HT-29 (cell line): Measurements from ENCODE around the gene TCF25. TPM values are rescaled to one million over a fixed set of nuclear protein-coding genes. Genes with fewer than 3 reads are reported as not detected.
A peak's percentile ranks its signal among the peaks of the same experiment; 100 is the strongest.
"Not testable (repeated sequence)": the region's sequence is repeated elsewhere in the genome, so short reads cannot be mapped to it uniquely, and the experiment has no call there.

Experiments
- DNase-seq: peaks from one replicate; pipeline ENCODE4 v3.0.0-alpha.2; 2015; ENCODE audit warnings: low spot score
- total RNA-seq: library from RNA; depleted of rRNA; stranded (reverse); fragments of >200 nt; shearing (Covaris generic); gene quantifications from 2 replicates; pipeline ENCODE4 v1.2.3, GENCODE V29; 2014

Gene TCF25
- total RNA-seq, 1 experiment from 2014 or later: 136 TPM

DNA sequence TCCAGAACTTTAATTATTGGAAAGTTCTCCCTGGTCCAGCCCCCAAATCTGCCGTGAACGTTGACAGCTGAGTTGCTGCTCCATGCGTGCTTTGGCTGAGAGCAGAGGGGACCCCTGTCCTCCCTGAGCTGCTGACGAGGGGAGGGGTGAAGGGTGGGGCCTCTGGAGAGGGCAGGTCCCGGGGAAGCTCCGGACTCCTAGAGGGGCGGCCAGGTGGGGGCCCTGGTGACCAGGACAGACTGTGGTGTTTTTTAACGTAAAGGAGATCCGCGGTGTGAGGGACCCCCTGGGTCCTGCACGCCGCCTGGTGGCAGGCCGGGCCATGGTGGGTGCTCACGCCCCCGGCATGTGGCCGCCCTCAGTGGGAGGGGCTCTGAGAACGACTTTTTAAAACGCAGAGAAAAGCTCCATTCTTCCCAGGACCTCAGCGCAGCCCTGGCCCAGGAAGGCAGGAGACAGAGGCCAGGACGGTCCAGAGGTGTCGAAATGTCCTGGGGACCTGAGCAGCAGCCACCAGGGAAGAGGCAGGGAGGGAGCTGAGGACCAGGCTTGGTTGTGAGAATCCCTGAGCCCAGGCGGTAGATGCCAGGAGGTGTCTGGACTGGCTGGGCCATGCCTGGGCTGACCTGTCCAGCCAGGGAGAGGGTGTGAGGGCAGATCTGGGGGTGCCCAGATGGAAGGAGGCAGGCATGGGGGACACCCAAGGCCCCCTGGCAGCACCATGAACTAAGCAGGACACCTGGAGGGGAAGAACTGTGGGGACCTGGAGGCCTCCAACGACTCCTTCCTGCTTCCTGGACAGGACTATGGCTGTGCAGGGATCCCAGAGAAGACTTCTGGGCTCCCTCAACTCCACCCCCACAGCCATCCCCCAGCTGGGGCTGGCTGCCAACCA is 45.3 kb downstream of the TCF25 start, which contains the start of gene MC1R:
TSS of gene MC1R (plus strand) at position 410 of the 895 bp plus-strand sequence. CDS start at position 807, 397 bp downstream.
- DNase-seq: peak; percentile 16

DNA sequence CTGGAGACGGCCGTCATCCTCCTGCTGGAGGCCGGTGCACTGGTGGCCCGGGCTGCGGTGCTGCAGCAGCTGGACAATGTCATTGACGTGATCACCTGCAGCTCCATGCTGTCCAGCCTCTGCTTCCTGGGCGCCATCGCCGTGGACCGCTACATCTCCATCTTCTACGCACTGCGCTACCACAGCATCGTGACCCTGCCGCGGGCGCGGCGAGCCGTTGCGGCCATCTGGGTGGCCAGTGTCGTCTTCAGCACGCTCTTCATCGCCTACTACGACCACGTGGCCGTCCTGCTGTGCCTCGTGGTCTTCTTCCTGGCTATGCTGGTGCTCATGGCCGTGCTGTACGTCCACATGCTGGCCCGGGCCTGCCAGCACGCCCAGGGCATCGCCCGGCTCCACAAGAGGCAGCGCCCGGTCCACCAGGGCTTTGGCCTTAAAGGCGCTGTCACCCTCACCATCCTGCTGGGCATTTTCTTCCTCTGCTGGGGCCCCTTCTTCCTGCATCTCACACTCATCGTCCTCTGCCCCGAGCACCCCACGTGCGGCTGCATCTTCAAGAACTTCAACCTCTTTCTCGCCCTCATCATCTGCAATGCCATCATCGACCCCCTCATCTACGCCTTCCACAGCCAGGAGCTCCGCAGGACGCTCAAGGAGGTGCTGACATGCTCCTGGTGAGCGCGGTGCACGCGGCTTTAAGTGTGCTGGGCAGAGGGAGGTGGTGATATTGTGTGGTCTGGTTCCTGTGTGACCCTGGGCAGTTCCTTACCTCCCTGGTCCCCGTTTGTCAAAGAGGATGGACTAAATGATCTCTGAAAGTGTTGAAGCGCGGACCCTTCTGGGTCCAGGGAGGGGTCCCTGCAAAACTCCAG is 46.4 kb downstream of the TCF25 start:
- DNase-seq: no peak

DNA sequence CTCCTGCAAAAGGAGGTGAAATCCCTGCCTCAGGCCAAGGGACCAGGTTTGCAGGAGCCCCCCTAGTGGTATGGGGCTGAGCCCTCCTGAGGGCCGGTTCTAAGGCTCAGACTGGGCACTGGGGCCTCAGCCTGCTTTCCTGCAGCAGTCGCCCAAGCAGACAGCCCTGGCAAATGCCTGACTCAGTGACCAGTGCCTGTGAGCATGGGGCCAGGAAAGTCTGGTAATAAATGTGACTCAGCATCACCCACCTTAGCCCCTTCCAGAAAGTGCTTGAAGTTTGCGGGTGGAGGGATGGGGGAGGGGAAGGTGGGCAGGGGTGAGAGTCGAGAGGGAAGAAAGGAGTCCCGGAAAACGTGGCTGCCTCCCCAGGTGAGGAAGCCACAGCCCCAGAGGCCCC is 47.3 kb downstream of the TCF25 start:
- DNase-seq: no peak

DNA sequence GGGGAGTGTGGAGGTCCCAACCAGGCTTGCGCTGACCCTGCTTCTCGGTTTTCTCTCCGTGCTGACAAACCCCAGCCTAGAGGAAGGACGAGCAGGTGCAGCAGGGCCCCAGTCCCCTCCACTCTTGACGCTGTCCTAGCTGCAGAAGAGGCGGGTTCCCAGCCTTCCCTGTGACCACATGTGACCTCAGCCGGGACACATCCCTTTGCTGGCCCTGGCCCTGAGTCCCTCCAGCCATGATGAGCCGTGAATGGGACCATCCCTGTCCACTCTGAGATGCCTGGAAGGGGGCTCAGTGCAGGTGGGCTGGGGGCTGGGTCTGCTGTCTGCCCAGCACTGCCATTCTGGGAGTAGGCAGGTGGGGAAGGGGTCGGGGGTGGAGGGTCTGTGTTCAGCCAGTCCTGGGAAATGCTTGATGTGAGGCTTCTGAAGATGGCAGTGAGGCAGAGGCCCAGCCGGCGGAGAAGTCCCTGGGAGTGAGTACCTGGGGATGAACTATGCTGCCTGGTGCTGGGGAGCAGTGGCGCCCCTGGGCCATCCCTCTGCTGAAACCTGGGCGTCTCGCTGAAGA is 47.8 kb downstream of the TCF25 start:
- peak; percentile 5 for DNase-seq

DNA sequence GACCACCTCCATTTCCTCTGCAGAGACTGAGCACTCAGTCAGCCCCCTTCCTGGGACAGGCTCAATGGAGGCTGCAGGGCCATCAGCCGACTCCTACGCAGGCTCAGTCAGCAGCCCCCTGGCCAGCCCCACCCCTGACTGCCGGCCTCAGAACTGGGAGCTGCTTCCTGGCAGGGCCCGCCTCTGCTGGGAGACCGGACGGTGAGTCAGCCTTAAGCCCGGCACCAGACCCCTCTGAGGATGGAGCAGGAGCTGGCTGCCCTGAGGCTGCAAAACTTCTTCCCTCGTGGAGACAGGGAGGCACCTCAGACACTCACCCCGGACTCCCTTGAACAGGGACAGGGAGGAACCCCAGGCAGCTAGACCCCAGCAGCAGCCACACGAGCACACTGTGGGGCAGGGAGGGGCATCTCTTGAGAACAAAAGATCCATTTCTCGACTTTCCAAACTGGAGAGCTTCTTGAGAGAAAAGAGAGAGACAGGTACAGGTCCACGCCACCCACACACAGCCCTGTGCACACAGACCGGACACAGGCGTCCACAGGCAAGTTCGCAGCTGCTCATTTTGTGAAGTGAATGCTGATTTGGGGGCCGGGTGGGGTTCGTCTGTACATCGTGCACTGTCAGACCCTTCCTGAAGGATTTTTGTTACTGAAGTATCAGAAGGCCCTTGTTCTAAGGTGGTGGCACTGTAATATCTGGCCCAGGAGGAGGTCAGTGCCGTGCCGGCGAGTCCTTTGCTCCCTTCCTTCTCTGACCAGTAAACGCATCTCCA is 48.5 kb downstream of the TCF25 start:
- peak; percentile 45 for DNase-seq

DNA sequence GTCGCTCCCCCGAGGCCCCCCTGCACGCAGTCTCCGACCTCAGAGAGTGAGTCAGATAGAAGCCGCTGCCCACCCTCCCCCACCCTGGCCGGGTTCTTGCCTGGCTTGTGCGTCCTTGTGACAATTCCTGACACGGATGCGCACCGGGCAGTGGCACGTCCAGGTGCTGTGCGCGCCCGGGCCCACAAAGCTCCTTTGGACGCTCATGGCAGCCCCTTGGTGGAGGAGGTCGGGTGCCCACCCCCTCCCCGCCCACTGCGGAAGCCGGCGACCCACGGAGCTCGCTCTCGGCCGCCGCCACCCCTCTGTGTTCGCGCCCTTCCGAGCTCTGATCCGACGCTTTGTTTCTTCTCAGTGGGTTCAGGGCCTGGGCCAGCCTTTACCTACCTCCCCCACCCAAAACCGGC is 49.1 kb downstream of the TCF25 start:
- peak; percentile 38 for DNase-seq

DNA sequence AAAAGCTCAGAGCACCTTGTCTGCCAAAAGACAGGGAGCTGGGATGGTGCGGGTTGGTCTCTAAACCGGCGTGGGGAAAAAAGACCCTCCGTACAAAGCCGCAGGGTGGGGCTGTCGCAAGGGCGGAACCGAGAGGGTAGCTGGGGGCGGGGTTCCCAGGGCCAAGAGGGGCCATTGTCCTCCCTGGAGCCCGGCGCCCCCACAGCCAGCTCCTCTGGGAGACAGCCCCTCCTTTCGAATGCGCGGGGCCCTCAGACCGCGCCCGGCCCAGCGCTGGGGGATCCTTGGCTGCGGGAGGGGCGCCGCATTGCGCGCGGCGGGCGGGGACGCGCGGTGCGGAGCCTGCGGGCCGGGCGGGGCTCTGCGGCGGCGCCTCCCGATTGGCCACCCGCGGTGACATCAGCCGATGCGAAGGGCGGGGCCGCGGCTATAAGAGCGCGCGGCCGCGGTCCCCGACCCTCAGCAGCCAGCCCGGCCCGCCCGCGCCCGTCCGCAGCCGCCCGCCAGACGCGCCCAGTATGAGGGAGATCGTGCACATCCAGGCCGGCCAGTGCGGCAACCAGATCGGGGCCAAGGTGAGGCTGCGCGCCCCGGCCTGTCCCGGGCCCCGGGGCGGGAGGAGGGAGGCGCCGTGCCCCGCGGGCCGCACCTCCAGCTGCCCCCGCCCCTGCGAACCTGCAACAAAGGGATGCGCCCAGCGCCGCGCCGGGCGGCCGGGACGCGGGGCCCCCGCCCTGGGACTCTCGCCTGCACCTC is 49.7 kb downstream of the TCF25 start, which contains the start of gene TUBB3:
TSS of gene TUBB3 (plus strand) at position 459 of the 756 bp plus-strand sequence. CDS start at position 519, 60 bp downstream.
- peak; percentile 35 for DNase-seq

DNA sequence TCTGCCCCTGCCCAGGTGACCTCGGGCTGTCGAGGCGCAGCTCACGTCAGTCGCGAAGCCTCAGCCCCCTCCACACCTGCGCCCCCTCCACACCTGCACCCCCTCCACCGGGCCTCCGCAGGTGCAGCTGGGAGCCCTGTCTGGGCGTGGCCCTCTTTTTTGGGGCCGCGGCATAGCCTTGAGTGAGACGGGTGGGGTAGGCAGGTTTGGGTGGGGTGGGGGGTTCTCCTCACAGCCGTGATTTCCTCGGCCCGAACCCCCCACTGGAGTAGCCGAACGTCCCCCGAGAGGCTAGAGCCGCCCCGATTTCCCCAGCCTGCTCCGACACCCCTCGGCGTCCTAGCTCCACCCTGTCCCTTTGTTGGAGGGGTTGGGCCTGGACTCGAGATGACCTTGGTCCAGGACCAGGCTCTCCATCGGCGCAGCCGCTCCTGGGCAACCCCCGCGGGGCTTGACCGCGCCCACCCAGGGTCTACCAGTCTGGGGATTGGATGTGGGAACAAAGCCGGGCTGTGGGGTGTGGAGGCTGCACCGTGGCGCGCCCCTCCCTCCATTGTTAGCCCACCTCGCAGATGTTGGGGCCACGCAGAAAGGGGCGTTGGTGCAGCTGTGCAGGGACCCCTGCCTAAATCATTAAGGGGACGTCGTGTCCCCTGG is 50.4 kb downstream of the TCF25 start:
- DNase-seq: no peak

DNA sequence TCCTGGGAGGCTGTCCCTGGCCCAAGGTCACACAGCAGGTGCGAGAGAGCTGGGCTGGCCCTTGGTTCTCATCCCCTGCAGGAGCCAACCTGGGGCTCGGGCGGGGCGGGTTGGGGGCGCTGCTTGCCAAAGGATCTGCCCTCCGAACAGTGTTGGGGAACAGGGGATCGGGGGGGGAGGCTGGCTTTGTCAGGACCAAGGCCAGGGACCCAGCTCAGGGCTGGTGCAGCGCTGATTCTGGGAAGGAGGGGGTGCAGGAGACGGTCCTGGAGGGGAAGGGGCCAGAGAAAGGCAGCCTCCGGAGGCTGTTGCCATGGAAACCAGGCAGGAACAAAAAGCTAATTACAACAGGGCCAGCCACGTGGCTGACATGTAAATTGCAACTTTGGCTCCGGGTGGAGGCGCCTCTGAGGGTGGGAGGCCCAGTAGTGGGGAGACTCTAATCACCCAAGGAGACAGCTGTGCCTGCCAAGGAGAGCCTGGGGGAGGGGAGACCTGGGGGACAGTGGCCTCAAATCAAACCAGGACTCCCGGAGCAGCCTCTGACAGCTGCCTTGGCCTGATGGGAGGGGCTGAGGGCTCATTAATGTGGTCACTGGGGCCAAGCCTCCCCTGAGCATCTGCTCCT is 51.0 kb downstream of the TCF25 start:
- DNase-seq: no peak

DNA sequence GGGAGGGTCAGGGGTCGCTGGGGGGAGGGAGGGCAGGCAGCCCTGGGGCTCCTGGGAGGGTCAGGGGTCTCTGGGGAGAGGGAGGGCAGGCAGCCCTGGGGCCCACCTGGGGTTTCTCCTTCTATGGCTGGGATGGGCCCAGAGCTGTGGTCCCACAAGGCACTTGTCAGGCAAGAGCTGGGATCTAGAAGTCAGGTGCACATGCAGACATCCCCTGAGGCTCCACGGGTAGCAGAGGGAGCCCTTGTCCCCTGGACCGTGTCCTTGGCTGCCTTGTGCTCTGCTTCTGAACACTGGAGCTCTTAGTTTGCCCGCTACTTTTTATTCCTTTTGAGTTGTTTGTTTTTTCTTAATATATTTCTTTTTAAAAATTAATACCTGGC is 51.5 kb downstream of the TCF25 start:
- no peak for DNase-seq

DNA sequence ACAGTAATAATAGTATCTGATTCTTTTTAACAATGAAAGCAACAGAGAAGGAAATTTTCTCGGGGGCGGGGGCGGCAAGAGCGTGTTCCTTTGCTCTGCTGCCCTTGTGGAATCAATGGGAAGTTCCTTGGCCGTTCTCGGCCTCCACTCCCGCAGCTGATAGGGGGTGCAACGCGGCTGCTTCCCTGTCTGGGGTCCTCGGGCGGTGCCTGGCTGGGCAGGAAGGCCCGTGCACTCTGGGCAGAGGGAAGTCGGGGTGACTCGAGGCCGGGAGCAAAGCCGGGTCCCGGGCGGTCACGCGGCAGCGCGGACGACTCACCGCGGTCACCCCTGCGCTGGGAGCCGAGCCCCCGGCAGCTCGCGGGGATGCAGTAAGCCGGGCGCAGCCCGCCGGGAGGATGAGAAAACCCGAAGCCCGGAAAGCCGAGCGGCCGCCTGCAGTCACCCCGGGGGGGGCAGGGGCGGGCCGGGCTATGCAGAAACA is 52.2 kb downstream of the TCF25 start:
- DNase-seq: no peak

DNA sequence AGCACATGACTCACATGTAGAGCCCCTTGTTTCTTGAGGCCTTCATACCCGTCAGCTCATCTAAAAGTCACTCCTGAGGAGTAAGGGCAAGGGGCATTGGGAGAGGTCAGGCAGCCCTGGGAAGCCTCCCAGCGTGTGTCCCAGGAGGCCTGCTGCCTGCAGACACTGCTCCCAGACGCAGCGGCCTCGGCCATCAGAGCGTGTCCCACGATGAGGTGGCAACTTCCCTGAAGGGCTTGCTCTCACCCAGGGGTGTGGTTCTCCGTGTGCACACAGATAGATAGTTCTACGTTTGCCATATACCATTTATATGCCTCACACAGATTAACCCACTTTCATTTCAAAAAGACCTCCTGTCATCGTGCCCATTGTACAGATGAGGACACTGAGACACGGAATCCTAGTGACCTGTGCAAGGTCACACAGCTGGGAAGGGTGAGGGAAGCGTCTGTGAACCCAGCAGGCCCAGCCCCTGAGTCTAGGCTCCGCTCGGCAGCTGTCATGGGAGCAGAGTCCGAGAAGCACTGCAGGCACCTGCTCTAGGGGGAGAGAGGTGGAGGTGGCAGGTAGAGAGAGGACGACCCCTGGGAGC is 58.0 kb downstream of the TCF25 start:
- DNase-seq: no peak

DNA sequence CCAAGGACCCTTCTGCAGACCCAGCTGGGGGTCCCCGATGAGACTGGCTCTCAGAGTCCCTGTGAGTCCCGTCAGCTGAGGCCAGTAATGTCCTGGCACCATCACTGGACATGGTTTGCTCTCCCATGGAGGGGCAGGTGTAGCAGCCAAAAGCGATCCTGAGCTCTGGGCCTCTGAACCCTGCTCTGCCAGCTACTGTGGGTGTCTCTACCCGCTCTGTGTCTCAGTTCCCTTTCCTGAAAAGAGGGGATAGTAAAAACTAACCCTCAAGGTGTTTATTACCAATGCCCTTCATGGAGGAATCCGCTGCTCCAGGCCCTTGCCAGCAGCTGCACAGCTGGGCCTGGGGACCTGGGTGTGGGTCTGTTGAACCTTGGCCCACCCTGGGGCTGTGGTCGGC is 58.6 kb downstream of the TCF25 start:
- DNase-seq: no peak

DNA sequence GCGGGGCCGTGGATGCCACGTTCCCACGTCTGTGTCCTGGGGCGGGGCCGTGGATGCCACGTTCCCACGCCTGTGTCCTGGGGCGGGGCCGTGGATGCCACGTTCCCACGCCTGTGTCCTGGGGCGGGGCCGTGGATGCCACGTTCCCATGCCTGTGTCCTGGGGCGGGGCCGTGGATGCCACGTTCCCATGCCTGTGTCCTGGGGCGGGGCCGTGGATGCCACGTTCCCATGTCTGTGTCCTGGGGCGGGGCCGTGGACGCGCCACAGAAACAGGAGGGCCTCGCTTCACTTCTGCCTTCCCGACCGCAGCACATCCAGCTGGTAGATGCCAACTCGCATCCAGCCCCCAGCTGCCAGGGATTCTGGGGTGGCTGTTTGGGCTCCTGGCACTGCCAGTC is 60.6 kb downstream of the TCF25 start:
- not testable (repeated sequence) for DNase-seq

DNA sequence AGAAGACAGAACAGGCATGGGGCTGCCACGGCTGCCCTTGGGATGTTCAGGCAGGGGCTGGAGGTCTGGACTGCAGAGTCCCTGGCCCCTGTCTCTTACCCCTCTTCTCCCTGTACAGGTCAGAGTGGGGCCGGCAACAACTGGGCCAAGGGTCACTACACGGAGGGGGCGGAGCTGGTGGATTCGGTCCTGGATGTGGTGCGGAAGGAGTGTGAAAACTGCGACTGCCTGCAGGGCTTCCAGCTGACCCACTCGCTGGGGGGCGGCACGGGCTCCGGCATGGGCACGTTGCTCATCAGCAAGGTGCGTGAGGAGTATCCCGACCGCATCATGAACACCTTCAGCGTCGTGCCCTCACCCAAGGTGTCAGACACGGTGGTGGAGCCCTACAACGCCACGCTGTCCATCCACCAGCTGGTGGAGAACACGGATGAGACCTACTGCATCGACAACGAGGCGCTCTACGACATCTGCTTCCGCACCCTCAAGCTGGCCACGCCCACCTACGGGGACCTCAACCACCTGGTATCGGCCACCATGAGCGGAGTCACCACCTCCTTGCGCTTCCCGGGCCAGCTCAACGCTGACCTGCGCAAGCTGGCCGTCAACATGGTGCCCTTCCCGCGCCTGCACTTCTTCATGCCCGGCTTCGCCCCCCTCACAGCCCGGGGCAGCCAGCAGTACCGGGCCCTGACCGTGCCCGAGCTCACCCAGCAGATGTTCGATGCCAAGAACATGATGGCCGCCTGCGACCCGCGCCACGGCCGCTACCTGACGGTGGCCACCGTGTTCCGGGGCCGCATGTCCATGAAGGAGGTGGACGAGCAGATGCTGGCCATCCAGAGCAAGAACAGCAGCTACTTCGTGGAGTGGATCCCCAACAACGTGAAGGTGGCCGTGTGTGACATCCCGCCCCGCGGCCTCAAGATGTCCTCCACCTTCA is 61.5 kb downstream of the TCF25 start:
- no peak for DNase-seq

DNA sequence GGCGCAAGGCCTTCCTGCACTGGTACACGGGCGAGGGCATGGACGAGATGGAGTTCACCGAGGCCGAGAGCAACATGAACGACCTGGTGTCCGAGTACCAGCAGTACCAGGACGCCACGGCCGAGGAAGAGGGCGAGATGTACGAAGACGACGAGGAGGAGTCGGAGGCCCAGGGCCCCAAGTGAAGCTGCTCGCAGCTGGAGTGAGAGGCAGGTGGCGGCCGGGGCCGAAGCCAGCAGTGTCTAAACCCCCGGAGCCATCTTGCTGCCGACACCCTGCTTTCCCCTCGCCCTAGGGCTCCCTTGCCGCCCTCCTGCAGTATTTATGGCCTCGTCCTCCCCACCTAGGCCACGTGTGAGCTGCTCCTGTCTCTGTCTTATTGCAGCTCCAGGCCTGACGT is 62.2 kb downstream of the TCF25 start:
- DNase-seq: not testable (repeated sequence)

DNA sequence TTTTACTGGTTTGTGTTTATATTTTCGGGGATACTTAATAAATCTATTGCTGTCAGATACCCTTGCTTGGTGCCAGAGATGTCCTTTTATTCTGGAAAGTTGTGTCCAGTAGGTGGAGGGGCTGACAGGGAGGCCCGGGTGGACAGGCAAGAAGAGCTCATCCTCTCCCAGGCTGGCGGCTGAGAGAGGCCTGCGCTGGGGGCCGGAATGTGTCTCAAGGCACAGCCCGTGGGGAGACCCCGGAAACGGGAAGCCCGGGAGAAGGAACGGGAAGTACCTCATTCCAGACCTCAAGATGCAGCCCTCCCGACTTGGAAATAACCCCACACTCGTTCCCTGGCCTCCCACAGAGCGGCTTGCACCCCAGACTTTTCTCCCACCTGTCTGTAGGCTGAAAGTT is 62.6 kb downstream of the TCF25 start:
- no peak for DNase-seq

DNA sequence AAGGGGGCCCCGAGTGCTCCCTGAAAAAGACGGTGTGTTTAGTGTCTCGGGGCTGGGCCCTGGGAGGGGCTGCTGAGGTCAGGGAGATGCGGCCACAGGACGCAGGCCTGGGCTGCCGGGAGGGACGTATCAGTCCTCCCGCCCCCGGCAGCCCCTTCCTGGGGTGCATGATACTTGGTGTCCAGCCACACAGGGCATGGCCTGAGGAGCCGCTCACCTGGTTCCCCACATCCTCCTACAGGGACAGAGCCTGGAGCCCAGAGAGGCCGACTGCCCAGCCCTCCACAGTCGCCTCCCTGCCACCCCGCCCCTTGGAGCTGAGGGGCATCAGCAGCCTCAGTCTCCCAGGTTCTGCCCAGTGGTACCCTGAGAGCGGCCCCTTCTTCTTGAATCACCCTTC is 63.1 kb downstream of the TCF25 start:
- DNase-seq: no peak
